ENCODE measurements around the gene SEZ6. TPM values are rescaled to one million over a fixed set of nuclear protein-coding genes. Genes with fewer than 3 reads are reported as not detected.

Gene SEZ6
- total RNA-seq, 1 donor: not detected

DNA sequence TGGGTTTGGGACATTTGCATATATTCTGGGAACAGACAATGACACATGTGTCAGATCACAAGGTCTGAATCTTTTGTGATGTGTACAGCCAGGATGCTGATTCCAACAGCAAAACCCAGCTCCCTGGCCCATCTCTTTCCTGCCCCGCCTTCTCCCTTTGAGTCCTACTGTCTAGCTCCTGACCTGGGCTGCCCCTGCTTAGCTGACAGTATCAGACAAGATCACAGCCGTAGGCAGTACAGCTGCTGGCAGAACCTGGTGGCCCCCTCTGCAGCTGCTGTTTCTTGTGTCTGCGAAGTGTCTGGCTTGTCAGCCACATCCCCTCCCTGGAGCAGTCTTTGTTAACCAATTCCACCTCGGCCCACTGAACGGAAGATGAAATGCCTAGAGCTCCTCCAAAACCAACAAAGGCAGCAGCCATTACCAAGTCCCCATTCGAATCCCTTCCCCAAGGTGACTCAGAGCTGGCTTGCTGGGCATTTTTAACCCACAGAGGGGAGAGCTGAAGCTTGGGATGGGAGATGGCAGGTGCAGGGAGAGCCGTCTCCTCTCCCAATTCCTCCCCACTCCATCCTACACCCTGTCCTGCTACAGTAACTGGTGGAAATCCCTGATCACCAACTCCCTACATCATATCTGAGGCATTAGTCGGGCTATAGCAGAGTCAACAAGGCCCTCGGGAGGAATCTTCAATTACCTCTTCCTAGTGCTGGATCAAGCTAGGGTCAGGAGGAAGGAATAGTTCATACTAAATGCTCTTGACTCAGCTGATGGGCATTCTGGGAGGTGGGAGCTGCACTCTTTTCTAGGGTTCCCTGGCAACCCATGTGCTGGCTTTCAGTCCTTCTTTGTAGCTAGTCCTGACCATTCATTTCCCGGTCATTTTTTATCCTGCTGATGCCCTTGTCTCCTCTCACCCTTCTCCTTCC lies 42.9 kb upstream of the SEZ6 start:
- TF ChIP-seq, protein P1, sequence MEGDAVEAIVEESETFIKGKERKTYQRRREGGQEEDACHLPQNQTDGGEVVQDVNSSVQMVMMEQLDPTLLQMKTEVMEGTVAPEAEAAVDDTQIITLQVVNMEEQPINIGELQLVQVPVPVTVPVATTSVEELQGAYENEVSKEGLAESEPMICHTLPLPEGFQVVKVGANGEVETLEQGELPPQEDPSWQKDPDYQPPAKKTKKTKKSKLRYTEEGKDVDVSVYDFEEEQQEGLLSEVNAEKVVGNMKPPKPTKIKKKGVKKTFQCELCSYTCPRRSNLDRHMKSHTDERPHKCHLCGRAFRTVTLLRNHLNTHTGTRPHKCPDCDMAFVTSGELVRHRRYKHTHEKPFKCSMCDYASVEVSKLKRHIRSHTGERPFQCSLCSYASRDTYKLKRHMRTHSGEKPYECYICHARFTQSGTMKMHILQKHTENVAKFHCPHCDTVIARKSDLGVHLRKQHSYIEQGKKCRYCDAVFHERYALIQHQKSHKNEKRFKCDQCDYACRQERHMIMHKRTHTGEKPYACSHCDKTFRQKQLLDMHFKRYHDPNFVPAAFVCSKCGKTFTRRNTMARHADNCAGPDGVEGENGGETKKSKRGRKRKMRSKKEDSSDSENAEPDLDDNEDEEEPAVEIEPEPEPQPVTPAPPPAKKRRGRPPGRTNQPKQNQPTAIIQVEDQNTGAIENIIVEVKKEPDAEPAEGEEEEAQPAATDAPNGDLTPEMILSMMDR (IDR thresholded peaks at IDR 0.05; ENCODE audit: insufficient read depth, low read length): no peak
- DNase-seq (ENCODE audit: low read depth): no peak
- H3K4me3 ChIP-seq (ENCODE audit: low read depth, low read length): no peak overlapping the region

DNA sequence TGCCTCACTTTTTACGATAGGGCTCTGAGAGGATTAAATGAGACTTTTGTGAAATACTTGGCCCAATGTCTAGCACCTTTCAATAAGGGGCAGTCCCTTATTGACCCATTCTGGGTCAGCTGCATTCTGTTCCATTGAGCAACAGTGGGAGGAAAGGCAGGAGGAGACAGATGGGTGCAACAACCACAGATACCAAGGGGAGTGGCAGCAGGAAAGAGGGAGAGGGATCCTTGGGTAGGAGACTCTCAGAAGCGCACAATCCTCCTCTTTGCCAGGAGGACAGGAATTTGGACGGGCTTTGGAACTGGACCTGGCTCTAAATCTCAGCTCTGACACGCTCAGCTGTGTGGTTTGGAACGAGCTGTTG lies 40.6 kb upstream of the SEZ6 start:
- no peak for DNase-seq (ENCODE audit: low read depth)
- no peak overlapping the region for H3K4me3 ChIP-seq (ENCODE audit: low read depth, low read length)
- TF ChIP-seq, protein P1 (IDR thresholded peaks at IDR 0.05; ENCODE audit: insufficient read depth, low read length): no peak

DNA sequence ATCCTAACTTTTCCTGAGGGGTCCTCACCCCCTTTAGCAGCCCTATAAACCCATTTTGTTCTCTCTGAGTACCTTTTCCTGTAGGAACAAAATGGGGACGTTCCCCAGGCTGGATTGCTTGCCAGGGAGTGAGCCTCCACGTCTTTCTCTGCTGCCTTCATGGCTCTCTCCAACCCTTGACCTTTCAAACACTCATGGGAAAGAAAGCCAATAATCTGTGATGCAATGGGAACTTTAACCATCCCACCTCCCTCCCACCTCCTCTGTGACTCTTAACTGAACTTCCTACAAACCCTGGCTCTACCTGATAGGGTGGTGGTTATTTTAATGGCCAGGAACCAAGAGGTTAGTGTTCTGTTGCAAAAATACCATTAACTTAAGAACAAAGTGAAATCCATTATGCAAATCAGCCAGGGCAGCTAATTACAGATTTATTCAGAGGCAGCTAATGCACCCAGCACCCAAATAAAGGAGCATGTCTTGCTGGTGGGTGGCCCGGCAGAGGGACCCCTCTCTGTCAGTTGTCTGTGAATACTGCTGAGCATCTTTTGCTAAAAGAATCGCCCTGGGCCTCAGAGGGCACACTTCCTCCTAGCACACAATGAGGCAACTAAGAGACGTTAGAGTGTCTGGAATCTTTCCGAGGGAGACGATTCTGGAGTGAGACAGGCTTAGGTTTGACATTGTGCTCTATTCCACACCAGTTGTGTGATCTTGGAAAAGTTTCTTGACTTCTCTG lies 40.1 kb upstream of the SEZ6 start:
- H3K4me3 ChIP-seq (ENCODE audit: low read depth, low read length): no peak overlapping the region
- TF ChIP-seq, protein P1 (IDR thresholded peaks at IDR 0.05; ENCODE audit: insufficient read depth, low read length): no peak
- no peak for DNase-seq (ENCODE audit: low read depth)

DNA sequence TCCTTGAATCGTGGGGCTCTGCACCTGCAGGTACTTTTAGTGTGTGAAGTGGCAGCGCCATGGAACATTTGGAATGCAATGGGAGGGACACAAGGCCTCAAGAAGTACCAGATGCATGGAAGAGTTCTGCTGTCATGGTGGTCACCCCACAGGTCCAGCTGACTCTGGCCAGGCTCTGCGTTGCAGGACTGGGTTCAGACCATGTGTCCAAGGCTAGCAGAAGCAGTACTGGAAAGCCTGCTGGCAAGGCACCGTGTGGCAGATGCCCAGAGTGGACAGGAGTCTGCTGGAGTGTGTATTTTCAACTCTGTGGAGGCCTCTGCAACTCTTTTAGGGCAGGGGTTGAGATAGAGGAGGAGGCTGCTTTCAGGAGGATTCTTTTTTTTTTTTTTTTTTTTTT lies 39.2 kb upstream of the SEZ6 start:
- TF ChIP-seq, protein P1 (IDR thresholded peaks at IDR 0.05; ENCODE audit: insufficient read depth, low read length): no peak
- H3K4me3 ChIP-seq (ENCODE audit: low read depth, low read length): no peak overlapping the region
- DNase-seq (ENCODE audit: low read depth): no peak

DNA sequence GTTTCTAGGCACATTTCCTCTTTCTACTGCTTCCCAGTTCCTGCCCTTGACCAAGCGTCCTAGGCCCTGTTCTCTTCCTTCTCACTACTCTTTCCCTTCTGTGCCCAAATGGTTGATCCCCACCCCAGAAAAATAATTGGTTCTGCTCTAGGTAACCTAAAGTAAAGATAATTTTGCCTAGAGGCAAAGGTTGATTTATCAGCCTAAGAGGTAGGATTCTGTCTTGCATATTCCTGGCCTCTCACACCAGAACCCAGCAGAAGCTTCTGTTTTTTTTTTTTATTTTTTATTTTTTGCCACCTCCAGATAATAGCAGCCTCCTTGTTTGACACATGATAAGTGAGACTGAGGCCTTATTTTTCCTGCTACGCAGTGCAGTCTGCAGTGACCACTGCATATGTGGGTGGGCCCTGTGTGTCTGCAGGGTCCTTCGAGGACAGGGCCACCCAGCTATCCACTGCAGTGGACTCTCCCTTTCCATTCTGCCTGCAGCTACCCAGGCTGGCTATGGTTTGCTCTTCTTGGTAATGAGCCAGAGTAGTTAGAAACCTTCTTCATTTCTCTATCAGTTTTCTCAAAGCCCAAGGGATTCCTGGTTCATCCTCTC lies 37.8 kb upstream of the SEZ6 start:
- TF ChIP-seq, protein P1 (IDR thresholded peaks at IDR 0.05; ENCODE audit: insufficient read depth, low read length): no peak
- no peak overlapping the region for H3K4me3 ChIP-seq (ENCODE audit: low read depth, low read length)
- no peak for DNase-seq (ENCODE audit: low read depth)

DNA sequence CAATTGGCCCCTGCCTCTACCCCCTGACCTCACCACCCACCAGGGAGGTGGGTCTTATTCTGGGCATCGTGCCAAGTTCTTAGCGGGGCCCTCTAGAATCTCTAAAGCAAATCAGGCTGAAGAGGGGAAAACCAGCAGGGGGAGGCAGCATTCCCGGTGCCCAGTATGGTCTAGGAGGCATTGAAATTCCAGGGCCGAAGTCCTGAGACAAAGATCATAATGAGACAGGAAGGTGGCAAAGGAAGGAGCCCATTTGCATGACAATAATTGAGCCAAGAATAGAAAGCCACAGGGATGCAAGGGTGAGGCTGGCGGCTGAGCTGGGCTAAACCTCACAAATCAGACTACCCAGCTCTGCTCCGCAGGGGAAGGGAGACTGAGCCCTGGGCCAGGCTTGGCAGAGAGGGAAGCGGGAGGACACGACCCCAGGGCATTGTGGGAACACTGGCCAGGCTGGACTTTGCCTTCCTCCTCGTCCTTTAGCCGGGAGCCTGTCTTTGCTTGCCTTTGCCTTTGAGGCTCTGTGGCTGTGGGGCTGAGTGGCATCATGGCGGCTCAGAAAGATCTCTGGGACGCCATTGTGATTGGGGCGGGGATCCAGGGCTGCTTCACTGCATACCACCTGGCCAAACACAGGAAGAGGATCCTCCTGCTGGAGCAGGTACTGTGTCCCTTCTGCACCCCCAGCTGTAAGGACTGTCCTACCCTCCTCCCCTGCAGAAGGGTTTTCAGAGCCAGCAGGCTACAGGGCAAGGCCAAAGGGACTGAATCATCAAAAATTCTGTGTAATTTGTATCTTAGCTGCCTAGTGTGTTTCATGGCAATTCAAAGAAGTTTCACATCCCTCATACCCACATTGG lies 37.1 kb upstream of the SEZ6 start, which contains the start of gene PIPOX:
Gene PIPOX, plus strand, starts transcription at position 463 of the 860 bp plus-strand sequence. Its CDS starts 85 bp downstream, at position 548.
- no peak within 1 kb of the TSS for H3K4me3 ChIP-seq (ENCODE audit: low read depth, low read length)
- DNase-seq (ENCODE audit: low read depth): no peak
- TF ChIP-seq, protein P1 (IDR thresholded peaks at IDR 0.05; ENCODE audit: insufficient read depth, low read length): no peak
